Measurements from ENCODE around the gene SENP7.

SENP7 gene

DNA sequence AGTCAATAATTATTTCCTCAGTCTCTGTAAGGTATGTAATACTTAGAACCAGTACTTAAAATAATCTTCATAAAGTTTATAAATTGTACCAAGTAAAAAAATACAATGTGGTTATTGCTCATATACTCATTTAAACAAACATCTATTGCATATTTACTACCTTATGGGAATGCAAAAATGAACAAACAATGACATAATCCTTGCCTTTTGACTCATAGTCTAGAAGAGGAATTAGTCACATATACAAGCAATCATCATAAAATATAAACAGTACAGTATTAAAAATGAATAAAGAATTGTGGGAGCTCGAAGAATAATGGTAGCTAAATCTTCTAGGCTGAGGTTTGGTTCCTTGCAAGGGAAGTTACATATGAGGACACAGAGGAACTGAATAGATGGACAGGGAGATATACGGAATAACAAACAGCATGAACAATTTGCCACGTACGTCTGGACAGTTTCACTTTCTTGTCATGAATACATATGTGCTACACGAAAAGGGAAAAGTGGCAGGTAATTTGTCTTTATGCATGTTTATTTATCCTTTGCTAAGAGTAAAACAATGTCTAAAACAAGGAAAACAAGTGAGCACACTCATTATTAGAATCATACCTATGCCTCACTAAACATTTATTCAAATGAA, 209.8 kb downstream of the SENP7 start:
- Histone ChIP-seq H3K27me3 (ENCODE audit: insufficient read depth, low read length, poor library complexity) (no peaks in the 10 kb centered on the region), H3K79me1 (ENCODE audit: low read length) (no peaks in the 10 kb centered on the region), H3K56ac (ENCODE audit: low read length) (no peak overlapping the region), H2BK5ac (ENCODE audit: low read length) (no peak overlapping the region), H3K79me2 (ENCODE audit: control insufficient read depth, insufficient read depth, low read length) (no peaks in the 10 kb centered on the region), H2BK120ac (ENCODE audit: low read depth, low read length) (no peak overlapping the region), H3K36me3 (ENCODE audit: control insufficient read depth, insufficient read depth, low read length) (no peaks in the 10 kb centered on the region), H3K23ac (ENCODE audit: low read length) (no peak overlapping the region), H2AK5ac (ENCODE audit: low read length) (no peak overlapping the region), H3K9ac (ENCODE audit: low read length) (no peak overlapping the region), H4K8ac (ENCODE audit: low read depth, low read length) (no peak overlapping the region), H3K27ac (ENCODE audit: low read depth, low read length) (no peak overlapping the region), H3K4me2 (ENCODE audit: low read length) (no peak overlapping the region), H3K4me1 (ENCODE audit: control insufficient read depth, low read depth, low read length) (no peaks in the 10 kb centered on the region), H3K18ac (ENCODE audit: low read length) (no peak overlapping the region), H3K4ac (ENCODE audit: low read depth, low read length) (no peak overlapping the region), H3K4me3 (ENCODE audit: low read length) (no peak overlapping the region), H2BK15ac (replicated peaks; ENCODE audit: low read depth) (no peak overlapping the region), H4K5ac (ENCODE audit: low read length) (no peak overlapping the region)
- no peak for DNase-seq
- no CpG with 5 or more reads among the region's 5 CpGs for WGBS (ENCODE audit: extremely low coverage, insufficient coverage, low lambda C conversion rate)

DNA sequence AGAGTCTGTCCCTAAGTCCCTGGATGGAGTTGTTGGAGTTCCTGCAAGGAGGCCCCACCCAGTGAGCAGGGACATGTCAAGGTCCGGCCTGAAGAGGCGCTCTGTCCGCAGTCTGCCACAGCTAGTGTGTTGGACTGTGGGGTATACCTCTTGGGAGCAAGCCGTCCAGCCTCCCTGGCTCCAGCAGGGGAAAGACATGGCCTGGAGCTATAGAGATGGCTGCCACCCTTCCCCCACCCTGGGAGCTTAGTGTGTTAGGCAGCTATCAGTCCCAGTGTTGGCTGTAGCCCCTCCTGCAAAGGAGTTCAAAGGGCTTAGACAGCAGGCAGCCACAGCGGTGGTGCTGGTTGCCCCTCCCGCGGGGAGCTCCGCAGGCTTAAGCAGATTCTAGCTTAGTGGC, 212.9 kb downstream of the SENP7 start:
- Histone ChIP-seq H3K79me2 (ENCODE audit: control insufficient read depth, insufficient read depth, low read length) (no peaks in the 10 kb centered on the region), H3K27me3 (ENCODE audit: insufficient read depth, low read length, poor library complexity) (no peaks in the 10 kb centered on the region), H3K27ac (ENCODE audit: low read depth, low read length) (no peak overlapping the region), H3K4ac (ENCODE audit: low read depth, low read length) (no peak overlapping the region), H2BK5ac (ENCODE audit: low read length) (no peak overlapping the region), H3K23ac (ENCODE audit: low read length) (no peak overlapping the region), H3K4me1 (ENCODE audit: control insufficient read depth, low read depth, low read length) (no peaks in the 10 kb centered on the region), H3K18ac (ENCODE audit: low read length) (no peak overlapping the region), H3K9ac (ENCODE audit: low read length) (no peak overlapping the region), H3K36me3 (ENCODE audit: control insufficient read depth, insufficient read depth, low read length) (no peaks in the 10 kb centered on the region), H2BK120ac (ENCODE audit: low read depth, low read length) (no peak overlapping the region), H3K4me2 (ENCODE audit: low read length) (no peak overlapping the region), H3K56ac (ENCODE audit: low read length) (no peak overlapping the region), H4K8ac (ENCODE audit: low read depth, low read length) (no peak overlapping the region), H2AK5ac (ENCODE audit: low read length) (no peak overlapping the region), H3K4me3 (ENCODE audit: low read length) (no peak overlapping the region), H4K5ac (ENCODE audit: low read length) (no peak overlapping the region), H2BK15ac (replicated peaks; ENCODE audit: low read depth) (no peak overlapping the region), H3K79me1 (ENCODE audit: low read length) (no peaks in the 10 kb centered on the region)
- WGBS (ENCODE audit: extremely low coverage, insufficient coverage, low lambda C conversion rate), result no CpG with 5 or more reads among the region's 8 CpGs
- DNase-seq, result peak; percentile 47

DNA sequence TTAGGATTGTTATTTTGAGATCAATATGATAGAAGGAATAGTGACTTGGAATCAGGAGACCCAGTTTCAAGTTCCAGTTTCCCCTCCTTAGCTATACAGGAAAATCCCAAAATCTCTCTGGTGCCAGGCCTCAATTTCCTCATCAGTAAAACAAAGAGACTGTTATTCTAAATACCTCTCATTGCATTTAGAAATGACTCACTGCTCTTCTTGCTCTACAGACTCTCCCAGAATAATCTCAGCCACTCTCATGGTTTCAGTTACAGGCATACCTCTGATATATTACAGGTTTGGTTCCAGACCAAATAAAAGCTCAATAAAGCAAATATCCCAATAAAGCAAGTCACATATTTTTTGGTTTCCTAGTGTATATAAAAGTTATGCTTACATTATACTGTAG, 221.0 kb downstream of the SENP7 start:
- Histone ChIP-seq H3K27ac (ENCODE audit: low read depth, low read length) (no peak overlapping the region), H4K5ac (ENCODE audit: low read length) (no peak overlapping the region), H2AK5ac (ENCODE audit: low read length) (no peak overlapping the region), H3K56ac (ENCODE audit: low read length) (no peak overlapping the region), H3K23ac (ENCODE audit: low read length) (no peak overlapping the region), H3K4me3 (ENCODE audit: low read length) (no peak overlapping the region), H2BK5ac (ENCODE audit: low read length) (no peak overlapping the region), H2BK15ac (replicated peaks; ENCODE audit: low read depth) (no peak overlapping the region), H3K4ac (ENCODE audit: low read depth, low read length) (no peak overlapping the region), H3K4me1 (ENCODE audit: control insufficient read depth, low read depth, low read length) (no peaks in the 10 kb centered on the region), H3K79me2 (ENCODE audit: control insufficient read depth, insufficient read depth, low read length) (no peaks in the 10 kb centered on the region), H3K27me3 (ENCODE audit: insufficient read depth, low read length, poor library complexity) (no peaks in the 10 kb centered on the region), H3K9ac (ENCODE audit: low read length) (no peak overlapping the region), H3K4me2 (ENCODE audit: low read length) (no peak overlapping the region), H3K79me1 (ENCODE audit: low read length) (no peaks in the 10 kb centered on the region), H4K8ac (ENCODE audit: low read depth, low read length) (no peak overlapping the region), H2BK120ac (ENCODE audit: low read depth, low read length) (no peak overlapping the region), H3K36me3 (ENCODE audit: control insufficient read depth, insufficient read depth, low read length) (no peaks in the 10 kb centered on the region), H3K18ac (ENCODE audit: low read length) (no peak overlapping the region)
- DNase-seq, result no peak

DNA sequence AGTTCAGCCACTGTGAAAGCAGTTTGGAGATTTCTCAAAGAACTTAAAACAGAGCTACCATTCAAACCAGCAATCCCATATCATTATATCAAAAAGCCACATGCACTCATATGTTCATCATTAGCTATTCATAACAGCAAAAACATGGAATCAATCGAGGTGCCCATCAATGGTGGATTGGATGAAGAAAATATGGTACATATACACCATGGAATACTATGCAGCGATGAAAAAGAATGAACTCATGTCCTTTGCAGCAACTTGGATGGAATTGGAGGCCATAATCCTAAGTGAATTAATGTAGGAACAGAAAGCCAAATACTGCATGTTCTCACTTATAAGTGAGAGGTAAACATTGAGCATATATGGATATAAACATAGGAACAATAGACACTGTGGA, 224.7 kb downstream of the SENP7 start:
- Histone ChIP-seq H2AK5ac (ENCODE audit: low read length) (no peak overlapping the region), H3K4me1 (ENCODE audit: control insufficient read depth, low read depth, low read length) (no peaks in the 10 kb centered on the region), H3K9ac (ENCODE audit: low read length) (no peak overlapping the region), H2BK5ac (ENCODE audit: low read length) (no peak overlapping the region), H3K79me2 (ENCODE audit: control insufficient read depth, insufficient read depth, low read length) (no peaks in the 10 kb centered on the region), H3K79me1 (ENCODE audit: low read length) (no peaks in the 10 kb centered on the region), H3K18ac (ENCODE audit: low read length) (no peak overlapping the region), H4K5ac (ENCODE audit: low read length) (no peak overlapping the region), H3K27ac (ENCODE audit: low read depth, low read length) (no peak overlapping the region), H3K4me3 (ENCODE audit: low read length) (no peak overlapping the region), H3K4me2 (ENCODE audit: low read length) (no peak overlapping the region), H3K27me3 (ENCODE audit: insufficient read depth, low read length, poor library complexity) (no peaks in the 10 kb centered on the region), H3K36me3 (ENCODE audit: control insufficient read depth, insufficient read depth, low read length) (no peaks in the 10 kb centered on the region), H2BK15ac (replicated peaks; ENCODE audit: low read depth) (no peak overlapping the region), H3K56ac (ENCODE audit: low read length) (no peak overlapping the region), H4K8ac (ENCODE audit: low read depth, low read length) (no peak overlapping the region), H2BK120ac (ENCODE audit: low read depth, low read length) (no peak overlapping the region), H3K4ac (ENCODE audit: low read depth, low read length) (no peak overlapping the region), H3K23ac (ENCODE audit: low read length) (no peak overlapping the region)
- DNase-seq, result no peak
- no CpG with 5 or more reads among the region's 2 CpGs for WGBS (ENCODE audit: extremely low coverage, insufficient coverage, low lambda C conversion rate)

DNA sequence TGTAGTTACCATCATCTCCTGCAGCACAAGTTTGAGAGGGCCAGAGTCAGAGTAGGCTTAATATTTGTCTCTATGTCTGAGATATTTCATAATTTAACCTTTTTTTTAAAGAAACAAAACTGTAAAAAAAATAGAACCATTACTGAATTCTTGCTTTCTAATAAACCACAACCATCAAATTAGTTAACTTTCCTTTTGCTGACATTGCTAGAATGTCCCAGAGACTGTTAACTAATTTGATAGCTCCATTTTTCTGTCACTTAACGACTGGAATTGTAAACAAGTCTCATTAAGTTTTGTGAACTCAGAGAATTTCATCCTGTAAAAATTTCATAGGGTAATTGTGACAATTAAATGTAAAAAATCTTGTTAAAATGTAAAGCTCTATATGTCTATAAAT, 228.3 kb downstream of the SENP7 start:
- no peak overlapping the region for H3K4me2 ChIP-seq (ENCODE audit: low read length)
- no peaks in the 10 kb centered on the region for H3K79me1 ChIP-seq (ENCODE audit: low read length)
- H3K4ac ChIP-seq (ENCODE audit: low read depth, low read length), result no peak overlapping the region
- no peak for DNase-seq
- H3K36me3 ChIP-seq (ENCODE audit: control insufficient read depth, insufficient read depth, low read length), result no peaks in the 10 kb centered on the region
- no peak overlapping the region for H4K5ac ChIP-seq (ENCODE audit: low read length)
- H3K27ac ChIP-seq (ENCODE audit: low read depth, low read length), result no peak overlapping the region
- H3K56ac ChIP-seq (ENCODE audit: low read length), result no peak overlapping the region
- no peak overlapping the region for H2AK5ac ChIP-seq (ENCODE audit: low read length)
- no peak overlapping the region for H3K4me3 ChIP-seq (ENCODE audit: low read length)
- H2BK120ac ChIP-seq (ENCODE audit: low read depth, low read length), result no peak overlapping the region
- H3K9ac ChIP-seq (ENCODE audit: low read length), result no peak overlapping the region
- no peak overlapping the region for H2BK15ac ChIP-seq (replicated peaks; ENCODE audit: low read depth)
- no peak overlapping the region for H2BK5ac ChIP-seq (ENCODE audit: low read length)
- no peak overlapping the region for H3K18ac ChIP-seq (ENCODE audit: low read length)
- no CpG with 5 or more reads among the region's 1 CpG for WGBS (ENCODE audit: extremely low coverage, insufficient coverage, low lambda C conversion rate)
- no peaks in the 10 kb centered on the region for H3K79me2 ChIP-seq (ENCODE audit: control insufficient read depth, insufficient read depth, low read length)
- no peaks in the 10 kb centered on the region for H3K4me1 ChIP-seq (ENCODE audit: control insufficient read depth, low read depth, low read length)
- no peak overlapping the region for H3K23ac ChIP-seq (ENCODE audit: low read length)
- H4K8ac ChIP-seq (ENCODE audit: low read depth, low read length), result no peak overlapping the region
- H3K27me3 ChIP-seq (ENCODE audit: insufficient read depth, low read length, poor library complexity), result no peaks in the 10 kb centered on the region

DNA sequence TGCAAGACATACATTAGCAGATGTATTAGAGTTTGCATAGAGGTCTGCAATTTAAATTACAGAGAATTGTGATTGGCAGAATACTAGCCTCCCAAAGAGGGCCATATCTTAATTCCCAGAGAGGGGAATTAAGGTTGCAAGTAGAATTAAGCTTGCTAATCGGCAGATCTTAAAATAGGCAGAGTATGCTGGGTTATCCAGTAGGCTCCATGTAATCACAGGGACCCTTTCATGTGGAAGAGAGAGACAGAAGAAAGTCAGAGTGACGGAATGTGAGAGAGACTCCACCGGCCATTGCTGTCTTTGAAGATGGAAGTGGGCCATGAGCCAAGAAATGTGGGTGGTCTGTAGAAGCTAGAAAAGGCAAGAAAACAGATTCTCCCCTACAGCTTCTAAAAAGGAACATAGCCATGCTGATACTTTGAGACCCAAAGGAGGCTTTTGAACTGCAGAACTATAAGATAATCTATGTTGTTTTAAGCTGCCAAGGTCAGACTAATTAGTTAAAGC, 231.4 kb downstream of the SENP7 start:
- no peak for DNase-seq
- no peak overlapping the region for H4K8ac ChIP-seq (ENCODE audit: low read depth, low read length)
- no CpG with 5 or more reads among the region's 3 CpGs for WGBS (ENCODE audit: extremely low coverage, insufficient coverage, low lambda C conversion rate)

More for the DNA sequence above, 231.4 kb downstream of the SENP7 start:
- no peaks in the 10 kb centered on the region for H3K27me3 ChIP-seq (ENCODE audit: insufficient read depth, low read length, poor library complexity)
- no peak overlapping the region for H3K9ac ChIP-seq (ENCODE audit: low read length)
- H3K23ac ChIP-seq (ENCODE audit: low read length), result no peak overlapping the region
- H2BK120ac ChIP-seq (ENCODE audit: low read depth, low read length), result no peak overlapping the region
- H3K4me2 ChIP-seq (ENCODE audit: low read length), result no peak overlapping the region
- H4K5ac ChIP-seq (ENCODE audit: low read length), result no peak overlapping the region
- no peak overlapping the region for H3K18ac ChIP-seq (ENCODE audit: low read length)
- H2BK5ac ChIP-seq (ENCODE audit: low read length), result no peak overlapping the region
- H3K4ac ChIP-seq (ENCODE audit: low read depth, low read length), result no peak overlapping the region
- H3K4me1 ChIP-seq (ENCODE audit: control insufficient read depth, low read depth, low read length), result no peaks in the 10 kb centered on the region
- no peak overlapping the region for H3K27ac ChIP-seq (ENCODE audit: low read depth, low read length)
- no peak overlapping the region for H2AK5ac ChIP-seq (ENCODE audit: low read length)
- no peak overlapping the region for H3K4me3 ChIP-seq (ENCODE audit: low read length)
- H3K36me3 ChIP-seq (ENCODE audit: control insufficient read depth, insufficient read depth, low read length), result no peaks in the 10 kb centered on the region
- no peaks in the 10 kb centered on the region for H3K79me2 ChIP-seq (ENCODE audit: control insufficient read depth, insufficient read depth, low read length)
- no peaks in the 10 kb centered on the region for H3K79me1 ChIP-seq (ENCODE audit: low read length)
- no peak overlapping the region for H2BK15ac ChIP-seq (replicated peaks; ENCODE audit: low read depth)
- no peak overlapping the region for H3K56ac ChIP-seq (ENCODE audit: low read length)
